IPS DF 4.7 (cell line): ENCODE results near the gene STAP1.
"Not testable (repeated sequence)": the region's sequence is repeated elsewhere in the genome, so short reads cannot be mapped to it uniquely, and the experiment has no call there.

Experiments used
- DNase-seq: peaks from one replicate; pipeline ENCODE4 v3.0.0-alpha.2; 2013; ENCODE audit warnings: low spot score; ENCODE audit errors: extremely low read depth

STAP1 gene

DNA sequence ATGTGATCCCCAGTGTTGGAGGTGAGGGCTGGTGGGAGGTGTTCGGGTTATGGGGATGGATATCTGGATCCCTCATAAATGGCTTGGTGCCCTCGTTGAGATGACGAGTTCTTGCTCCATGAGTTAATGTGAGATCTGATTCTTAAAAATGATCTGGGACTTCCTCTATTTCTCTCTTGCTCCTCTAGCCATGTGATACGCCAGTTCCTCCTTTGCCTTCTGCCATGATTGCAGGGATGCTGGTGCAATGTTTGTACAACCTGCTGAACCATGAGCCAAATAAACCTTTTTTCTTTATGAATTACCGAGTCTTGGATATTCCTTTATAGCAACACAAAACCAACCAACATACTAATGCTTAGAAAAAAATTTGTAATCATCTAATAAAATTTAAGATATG is 56.6 kb downstream of the STAP1 start:
- DNase-seq, result no peak

DNA sequence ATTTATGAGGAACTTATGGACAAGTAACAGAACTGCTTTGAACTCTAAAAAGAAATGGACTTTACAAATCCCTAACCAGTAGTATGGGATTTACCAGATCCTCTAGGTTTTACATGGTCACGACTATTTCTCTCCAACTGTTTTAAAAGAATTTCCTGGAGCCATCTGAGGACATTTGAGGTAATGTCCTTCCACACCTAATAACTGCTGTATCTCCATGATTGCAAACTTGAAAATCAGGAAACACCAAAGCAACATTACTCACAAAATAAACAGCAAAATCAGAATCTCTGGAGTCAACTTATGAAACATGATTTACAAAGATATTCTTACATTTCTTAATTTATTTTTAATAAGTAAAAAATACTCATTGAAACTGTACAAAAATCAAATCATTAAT is 58.0 kb downstream of the STAP1 start:
- DNase-seq, result no peak

DNA sequence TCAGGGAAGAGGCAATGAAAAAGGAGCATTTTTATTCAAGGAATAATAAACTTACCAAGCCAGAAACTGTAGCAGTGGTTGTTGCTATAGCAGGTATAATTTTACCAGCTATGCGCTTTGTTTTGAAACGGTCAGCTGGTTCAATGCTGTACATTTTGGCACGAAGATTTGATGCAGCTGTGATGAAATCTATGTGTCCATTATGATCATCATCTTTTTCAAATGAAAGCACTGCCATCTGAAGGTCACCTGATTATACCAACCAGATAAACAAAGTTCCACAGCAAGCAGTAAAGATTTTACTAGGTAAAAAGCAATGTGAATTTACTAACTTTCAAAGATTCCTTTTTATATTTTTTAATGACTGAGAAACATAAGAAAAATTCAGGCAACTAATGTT is 66.4 kb downstream of the STAP1 start:
- no peak for DNase-seq

GRCh38 chr4:67632492-67632891 is 74.0 kb downstream of the STAP1 start:
- DNase-seq, result no peak

DNA sequence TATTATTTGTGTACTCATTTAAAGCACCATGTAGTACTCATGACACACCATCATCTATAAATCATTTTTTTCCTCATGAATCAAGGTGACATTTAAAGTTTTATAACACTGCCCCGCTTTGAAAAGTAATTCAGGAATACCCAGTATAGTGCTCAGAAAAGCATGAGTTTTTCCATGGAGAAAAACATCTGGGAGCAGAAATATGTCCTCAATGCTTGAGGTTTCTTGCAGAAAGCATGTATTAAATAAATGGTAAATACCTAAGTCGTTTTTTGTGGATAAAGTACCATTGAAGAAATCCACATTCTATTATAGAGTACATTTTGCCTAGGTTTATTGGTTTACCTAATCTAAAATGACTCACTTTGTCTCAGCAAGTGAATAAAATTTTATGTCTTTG is 76.2 kb downstream of the STAP1 start:
- DNase-seq, result no peak

- no peak for DNase-seq
Measured at GRCh38 chr4:67635331-67635730, 76.8 kb downstream of the STAP1 start.

GRCh38 chr4:67636978-67637377 is 78.5 kb downstream of the STAP1 start:
- DNase-seq, result not testable (repeated sequence)

- no peak for DNase-seq
Measured at GRCh38 chr4:67638136-67638535, 79.6 kb downstream of the STAP1 start.

DNA sequence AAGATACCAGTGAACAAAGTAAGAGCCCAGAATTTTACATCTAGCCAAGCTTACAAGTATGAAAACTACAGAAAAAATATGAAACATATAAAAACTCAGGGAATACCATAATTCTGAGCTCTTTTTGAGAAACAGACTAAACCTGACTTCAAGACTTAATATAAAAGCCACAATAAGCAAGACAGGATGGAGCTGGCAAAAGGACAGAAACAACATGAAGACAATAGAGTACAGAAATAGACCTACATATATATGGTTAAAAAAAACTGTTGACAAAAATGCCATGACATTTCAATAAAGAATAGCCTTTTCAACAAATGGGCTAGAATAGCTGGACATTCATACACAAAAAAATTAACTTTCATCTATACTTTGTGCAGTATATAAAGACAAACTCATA is 93.0 kb downstream of the STAP1 start:
- no peak for DNase-seq
